Inferior parietal cortex (tissue), 1 donor: ENCODE data around the gene YTHDF1.
A peak's percentile ranks its signal among the peaks of the same experiment; 100 is the strongest.
"Not testable (repeated sequence)": the region's sequence is repeated elsewhere in the genome, so short reads cannot be mapped to it uniquely, and the experiment has no call there.

ENCODE experiments used
- DNase-seq: peaks from one replicate; pipeline ENCODE4 v3.0.0-alpha.2; 2016; ENCODE audit errors: extremely low spot score

Gene YTHDF1

GRCh38 chr20:63227260-63227659 is 11.3 kb upstream of the YTHDF1 start:
- DNase-seq = no peak

- DNase-seq = no peak
Measured at GRCh38 chr20:63226042-63226943, 10.4 kb upstream of the YTHDF1 start.

GRCh38 chr20:63225082-63225454 is 9.1 kb upstream of the YTHDF1 start:
- DNase-seq = no peak

- no peak for DNase-seq
Measured at GRCh38 chr20:63224412-63225081, 8.6 kb upstream of the YTHDF1 start.

- DNase-seq = no peak
Measured at GRCh38 chr20:63223826-63224207, 7.9 kb upstream of the YTHDF1 start.

- peak; percentile 65 for DNase-seq
Measured at GRCh38 chr20:63223121-63223825, 7.3 kb upstream of the YTHDF1 start.

- no peak for DNase-seq
Measured at GRCh38 chr20:63222541-63222940, 6.6 kb upstream of the YTHDF1 start.

GRCh38 chr20:63221400-63222053 is 5.6 kb upstream of the YTHDF1 start:
- not testable (repeated sequence) for DNase-seq

GRCh38 chr20:63220696-63221399 is 4.9 kb upstream of the YTHDF1 start:
- no peak for DNase-seq

GRCh38 chr20:63219866-63220521 is 4.1 kb upstream of the YTHDF1 start:
- DNase-seq = no peak

- no peak for DNase-seq
Measured at GRCh38 chr20:63219447-63219821, 3.5 kb upstream of the YTHDF1 start.

- no peak for DNase-seq
Measured at GRCh38 chr20:63218701-63219446, 2.9 kb upstream of the YTHDF1 start.

- no peak for DNase-seq
Measured at GRCh38 chr20:63217706-63218105, 1.8 kb upstream of the YTHDF1 start.

GRCh38 chr20:63216849-63217471 is 1.0 kb upstream of the YTHDF1 start:
- DNase-seq = no peak

- no peak for DNase-seq
Measured at GRCh38 chr20:63215101-63216040, 560 bp downstream of the YTHDF1 start.

- no peak for DNase-seq
Measured at GRCh38 chr20:63214514-63214913, 1.4 kb downstream of the YTHDF1 start.

GRCh38 chr20:63212792-63213191 is 3.1 kb downstream of the YTHDF1 start:
- DNase-seq = no peak

- DNase-seq = no peak
Measured at GRCh38 chr20:63212393-63212730, 3.6 kb downstream of the YTHDF1 start.
